GM20431 (cell line): Measurements from ENCODE around the gene ZKSCAN2.

Source experiments
- in situ Hi-C: fragments of 300-500 bp; cut with MseI, MboI; formaldehyde crosslinking; loops from one replicate; pipeline ENCODE4 v1.15.0; 2020; ENCODE audit warnings: low sequenced_read_pairs; ENCODE audit not compliant: unreplicated experiment

Gene ZKSCAN2

DNA sequence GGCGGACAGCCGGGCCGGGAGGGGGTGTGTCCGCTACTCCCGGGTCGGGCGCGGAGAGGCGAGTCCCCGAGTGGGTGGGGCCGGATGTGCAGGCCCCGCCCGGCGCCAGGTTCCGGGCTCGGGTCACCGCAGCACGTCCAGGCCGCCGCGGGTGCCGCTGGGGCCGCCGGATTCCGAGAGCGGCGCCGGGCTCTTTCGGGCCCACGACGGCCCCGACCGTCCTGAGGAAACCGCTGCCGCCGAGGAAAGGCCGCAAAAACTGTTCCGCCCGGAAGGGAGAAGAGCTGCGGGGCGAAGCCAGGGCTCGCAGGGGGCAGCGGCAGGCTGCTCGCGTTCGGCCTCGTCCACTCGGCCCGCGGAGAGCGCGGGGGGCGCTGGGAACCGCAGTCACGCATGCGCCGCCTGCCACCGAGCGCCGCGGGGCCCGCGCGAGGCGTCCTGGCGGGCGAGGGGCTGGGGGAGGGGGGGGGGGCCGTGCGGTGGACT lies at the start of gene ZKSCAN2:
ZKSCAN2 (minus strand) TSS at position 376 of the 486 bp plus-strand sequence. CDS start 718 bp downstream, outside the sequence.
- in situ Hi-C loops, result no loop called here

DNA sequence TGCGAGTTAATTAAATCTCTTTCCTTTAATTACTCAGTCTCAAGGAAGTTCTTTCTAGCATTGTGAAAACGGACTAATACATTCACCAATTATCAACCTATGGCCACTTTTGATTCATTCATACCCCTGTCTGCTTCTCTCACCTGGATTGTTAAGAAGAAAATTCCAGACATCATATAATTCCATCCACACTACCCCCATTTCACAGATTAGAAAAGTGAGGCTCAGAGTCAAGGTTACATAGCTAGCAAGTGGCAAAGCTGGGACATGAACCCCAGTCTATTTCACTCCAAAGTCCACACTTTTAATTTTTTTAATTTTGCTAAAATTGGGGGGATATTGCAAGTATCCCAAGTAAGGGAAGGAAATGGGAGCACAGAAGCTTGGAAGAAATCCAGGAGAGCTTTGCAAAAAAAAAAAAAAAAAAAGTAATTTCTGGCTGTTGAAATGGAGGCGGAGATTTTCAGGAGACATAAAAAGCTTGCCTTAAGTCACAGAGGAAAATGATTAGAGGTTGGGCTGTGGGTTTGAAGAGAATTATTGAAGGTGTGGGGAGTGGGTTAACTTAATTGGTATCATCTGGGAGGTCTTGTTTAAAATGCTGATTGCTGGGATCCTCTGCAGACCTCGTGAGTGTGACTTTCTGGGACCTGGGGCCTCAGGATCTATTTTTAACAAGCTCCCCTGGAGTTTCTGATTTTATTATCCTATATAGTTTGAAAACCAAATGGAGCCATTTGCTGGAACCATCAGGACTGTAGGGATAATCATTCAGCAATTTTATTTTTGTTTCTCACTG lies 42.3 kb upstream of the ZKSCAN2 start:
- in situ Hi-C loops, result no loop called here

DNA sequence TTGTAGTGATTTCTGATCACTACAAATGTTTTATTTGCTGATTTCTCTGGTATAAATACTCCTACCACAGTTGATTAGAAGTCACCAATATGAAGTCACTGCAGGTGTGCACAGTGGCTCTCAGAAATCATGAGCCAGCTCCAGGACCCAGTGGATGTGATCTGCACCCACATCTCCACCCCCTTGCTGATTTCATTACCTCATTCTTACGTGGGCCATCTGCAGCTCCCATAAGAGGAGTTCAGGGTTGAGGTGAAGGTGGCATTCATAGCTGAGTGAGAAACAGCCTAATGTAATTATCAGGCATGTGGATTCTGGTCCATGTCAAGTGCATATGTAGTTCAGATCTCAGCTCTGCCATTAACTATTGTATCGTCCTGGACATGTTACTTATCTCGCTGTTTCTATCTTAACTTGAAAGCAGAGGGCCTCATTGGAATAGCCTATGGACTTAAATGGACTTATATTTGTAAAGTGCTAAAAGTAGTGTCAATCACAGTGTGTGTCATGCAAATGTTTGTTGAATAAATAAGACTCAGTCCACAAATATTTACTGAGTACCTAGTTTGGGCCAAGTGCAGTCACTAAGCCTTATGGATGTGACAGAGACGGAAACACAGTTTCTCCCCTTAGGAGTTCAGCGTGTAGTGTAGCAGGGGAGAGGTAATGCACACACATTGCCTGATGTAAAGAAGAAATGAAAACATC lies 40.7 kb upstream of the ZKSCAN2 start:
- in situ Hi-C loops, result no loop called here

DNA sequence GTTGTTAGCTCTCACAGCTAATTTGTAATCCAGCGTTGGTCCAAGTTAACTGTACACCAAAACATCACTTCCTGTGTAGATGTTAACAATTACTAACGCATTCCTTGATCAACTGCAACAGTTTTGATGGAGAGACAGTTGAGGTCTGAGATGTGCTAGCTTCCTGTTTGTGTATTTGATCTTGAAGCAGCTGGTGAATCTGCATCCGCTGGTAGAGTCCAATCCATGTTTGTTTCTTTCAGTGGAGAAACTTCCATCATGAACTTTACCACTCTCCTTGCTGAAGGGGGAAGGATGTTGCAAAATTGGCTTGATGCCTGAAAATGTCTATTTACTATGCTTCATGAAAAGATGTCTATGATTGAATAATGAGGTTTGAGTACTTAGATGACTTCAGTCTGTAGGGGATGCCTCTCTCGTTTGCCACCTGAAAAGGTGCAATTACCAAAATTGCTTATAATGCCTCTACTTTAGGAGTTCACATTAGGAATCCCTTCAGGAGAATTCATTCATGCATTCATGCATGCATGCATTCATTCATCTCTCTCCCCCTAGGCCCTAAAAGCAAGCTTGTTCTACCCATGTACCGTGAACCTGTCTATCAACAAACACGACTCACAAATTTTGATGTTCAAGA lies 39.6 kb upstream of the ZKSCAN2 start:
- in situ Hi-C loops, result no loop called here

DNA sequence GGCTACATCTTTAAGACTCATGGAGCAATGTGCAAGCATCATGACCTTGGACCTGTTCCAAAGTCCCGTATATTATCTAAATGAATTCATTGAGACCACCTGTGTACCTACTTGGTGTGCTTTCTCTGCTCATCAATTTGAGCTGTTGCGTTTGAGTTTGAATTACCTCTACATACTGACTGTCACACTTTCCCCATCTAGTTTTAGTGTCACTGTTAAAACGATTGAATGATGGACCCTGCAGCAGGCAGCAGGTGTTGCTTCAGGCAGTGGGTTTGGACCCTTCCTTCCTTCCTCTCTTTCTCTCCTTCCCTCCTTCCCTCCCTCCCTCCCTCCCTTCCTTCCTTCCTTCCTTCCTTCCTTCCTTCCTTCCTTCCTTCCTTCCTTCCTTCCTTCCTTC lies 33.9 kb upstream of the ZKSCAN2 start:
- in situ Hi-C loops, result no loop called here

DNA sequence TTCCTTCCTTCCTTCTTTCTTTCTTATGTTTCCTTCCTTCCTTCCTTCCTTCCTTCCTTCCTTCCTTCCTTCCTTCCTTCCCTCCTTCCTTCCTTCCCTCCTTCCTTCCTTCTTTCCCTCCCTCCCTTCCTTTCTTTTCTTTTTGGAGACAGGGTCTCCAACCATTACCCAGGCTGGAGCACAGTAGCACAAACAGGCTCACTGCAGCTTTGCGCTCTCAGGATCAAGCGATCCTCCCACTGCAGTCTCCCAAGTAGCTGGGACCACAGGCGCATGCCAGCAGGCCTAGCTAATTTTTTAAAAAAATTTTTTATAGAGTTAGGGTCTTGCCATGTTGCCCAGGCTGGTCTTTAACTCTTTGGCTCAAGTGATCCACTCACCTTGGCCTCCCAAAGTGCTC lies 31.8 kb upstream of the ZKSCAN2 start:
- in situ Hi-C loops, result no loop called here

DNA sequence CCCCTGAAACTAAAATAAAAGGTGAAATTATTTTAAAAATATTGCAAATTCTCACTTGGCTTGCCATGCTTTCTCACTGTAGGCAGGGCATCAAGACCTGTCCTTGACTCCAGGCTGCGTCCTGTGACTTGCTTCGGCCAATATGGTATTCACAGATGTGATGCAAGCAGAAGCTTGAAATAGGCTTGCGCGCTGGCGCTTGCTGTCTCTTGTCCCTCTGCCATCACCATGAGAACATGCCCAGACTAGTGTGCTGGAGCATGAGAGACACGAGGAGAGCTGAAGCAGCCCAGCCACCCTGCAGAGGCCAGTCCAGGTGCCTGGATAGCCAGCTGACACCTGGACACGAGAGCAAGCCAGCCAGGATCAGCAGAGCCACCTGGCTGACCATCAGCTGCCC lies 21.8 kb upstream of the ZKSCAN2 start:
- in situ Hi-C loops, result no loop called here

DNA sequence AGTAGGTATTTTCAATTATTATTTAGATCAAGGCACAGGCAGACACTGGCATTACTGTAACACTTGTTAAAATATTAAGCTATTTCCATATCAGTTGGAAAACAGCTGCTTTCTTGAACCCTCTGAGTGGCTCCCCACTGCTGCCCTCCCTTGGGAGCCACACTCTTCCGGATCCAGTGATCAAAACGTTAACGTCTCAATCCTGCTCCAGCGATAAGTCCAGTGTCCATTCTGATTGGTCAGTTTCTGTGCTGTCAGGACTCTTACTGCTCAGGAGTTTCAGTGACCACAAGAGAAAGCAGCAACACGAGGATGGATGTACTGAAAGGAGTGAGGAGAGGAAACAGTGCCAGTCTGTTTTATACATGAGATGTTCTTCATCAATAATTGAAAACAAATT lies 13.8 kb upstream of the ZKSCAN2 start:
- in situ Hi-C loops, result no loop called here

DNA sequence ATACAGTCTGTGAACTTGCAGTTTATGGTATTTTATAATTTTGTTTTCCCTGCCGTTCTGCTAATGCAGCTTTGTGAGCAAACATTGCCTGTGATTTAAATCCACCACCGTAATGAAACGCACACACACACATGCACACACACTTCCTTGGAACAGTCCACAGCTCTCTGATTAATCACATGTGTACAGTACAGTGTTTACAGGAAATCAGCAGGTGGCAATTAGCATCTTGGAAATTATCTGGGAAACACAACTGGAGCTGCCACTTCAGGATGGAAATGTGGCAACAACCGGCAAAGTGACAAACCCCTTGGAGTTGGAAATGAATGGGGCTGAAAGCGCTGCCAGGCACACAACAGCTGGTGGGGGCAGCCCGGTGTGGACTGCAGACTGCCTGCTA lies 12.9 kb upstream of the ZKSCAN2 start:
- in situ Hi-C loops, result no loop called here

DNA sequence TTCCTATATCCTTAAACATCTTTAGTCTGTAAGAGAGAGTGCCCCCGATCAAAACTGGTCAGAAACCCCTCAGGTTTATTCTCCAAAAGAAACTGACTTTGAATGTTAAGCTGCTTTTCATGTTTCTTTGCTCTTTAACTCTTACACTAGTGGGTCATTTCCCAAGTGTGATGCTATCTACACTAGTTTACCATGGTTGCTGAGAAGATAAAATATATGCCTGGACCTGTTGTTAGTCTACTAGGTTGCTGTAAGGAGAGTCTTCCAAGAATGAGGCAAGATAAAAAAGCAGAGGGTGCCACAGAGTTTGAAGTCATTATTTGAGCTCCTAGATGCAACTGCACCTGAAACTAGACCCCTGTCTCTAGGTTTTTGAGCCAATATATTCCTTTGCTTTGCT lies 12.2 kb upstream of the ZKSCAN2 start:
- in situ Hi-C loops, result no loop called here

DNA sequence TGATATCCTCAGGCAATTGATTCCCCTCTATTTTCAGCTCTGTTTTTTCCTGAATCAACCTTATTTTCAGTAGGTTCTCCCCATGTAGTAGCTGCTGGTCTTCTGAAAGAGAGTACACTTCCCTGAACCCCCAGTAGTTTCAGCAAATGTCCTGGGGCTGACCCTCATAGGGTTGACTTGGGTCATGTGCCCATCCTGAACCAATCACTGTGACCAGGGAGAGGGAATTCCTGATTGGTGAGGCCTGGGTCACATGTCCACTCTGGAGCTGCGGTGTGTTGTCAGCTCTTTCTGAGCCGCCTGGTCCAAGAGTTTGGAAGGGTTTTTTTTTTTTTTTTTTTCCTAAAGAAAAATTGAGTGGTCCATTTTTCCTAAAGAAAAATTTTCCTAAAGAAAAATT lies 8.3 kb upstream of the ZKSCAN2 start:
- in situ Hi-C loops, result no loop called here

DNA sequence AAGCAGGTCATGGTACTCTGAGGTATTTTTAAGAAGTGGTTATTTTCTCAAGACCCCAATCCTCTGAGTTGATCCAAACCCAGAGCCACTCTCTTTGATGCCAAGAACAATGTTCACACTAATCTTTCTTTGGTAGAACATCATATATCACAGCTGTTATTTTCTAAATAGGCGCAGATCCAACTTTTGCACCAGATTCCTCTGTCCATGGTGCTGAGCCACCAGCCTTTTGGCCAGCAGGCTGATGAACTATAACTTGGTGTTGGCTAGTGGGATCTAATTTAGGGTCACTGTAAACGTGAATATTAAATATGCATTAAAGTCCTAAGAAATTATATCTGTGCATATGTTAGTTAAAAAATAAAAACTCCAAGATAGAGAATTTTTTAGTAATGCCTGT lies 7.0 kb upstream of the ZKSCAN2 start:
- in situ Hi-C loops, result no loop called here

DNA sequence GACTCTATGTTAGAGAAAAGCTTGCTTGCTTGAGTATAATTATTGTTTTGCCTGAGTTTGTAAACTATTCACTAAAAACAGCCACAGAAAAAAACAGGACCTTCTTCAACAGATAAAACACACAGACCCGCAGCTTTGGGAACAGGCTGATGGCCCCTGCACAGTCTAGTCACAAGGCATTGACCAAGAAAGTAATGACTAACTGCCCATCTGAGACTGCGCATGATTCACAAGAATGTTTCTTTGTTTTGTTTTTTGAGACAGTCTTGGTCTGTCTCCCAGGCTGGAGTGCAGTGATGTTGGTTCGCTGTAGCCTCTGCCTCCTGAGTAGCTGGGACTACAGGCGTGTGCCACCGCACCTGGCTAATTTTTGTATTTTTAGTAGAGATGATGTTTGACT lies 2.8 kb upstream of the ZKSCAN2 start:
- in situ Hi-C loops, result no loop called here

DNA sequence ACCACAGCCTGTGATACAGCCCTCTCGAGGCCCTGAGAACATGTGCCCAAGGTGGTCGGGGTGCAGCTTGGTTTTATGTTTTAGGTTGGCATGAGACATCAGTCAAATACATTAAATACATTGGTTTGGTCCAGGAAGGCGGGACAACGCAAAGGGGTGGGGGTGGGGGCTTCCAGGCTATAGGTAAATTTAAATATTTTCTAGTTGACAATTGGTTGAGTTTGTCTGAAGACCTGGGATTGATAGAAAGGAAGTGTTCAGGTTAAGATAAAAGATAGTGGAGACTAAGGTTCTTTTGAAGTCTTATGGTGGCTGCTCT lies 1.2 kb upstream of the ZKSCAN2 start:
- in situ Hi-C loops, result no loop called here

DNA sequence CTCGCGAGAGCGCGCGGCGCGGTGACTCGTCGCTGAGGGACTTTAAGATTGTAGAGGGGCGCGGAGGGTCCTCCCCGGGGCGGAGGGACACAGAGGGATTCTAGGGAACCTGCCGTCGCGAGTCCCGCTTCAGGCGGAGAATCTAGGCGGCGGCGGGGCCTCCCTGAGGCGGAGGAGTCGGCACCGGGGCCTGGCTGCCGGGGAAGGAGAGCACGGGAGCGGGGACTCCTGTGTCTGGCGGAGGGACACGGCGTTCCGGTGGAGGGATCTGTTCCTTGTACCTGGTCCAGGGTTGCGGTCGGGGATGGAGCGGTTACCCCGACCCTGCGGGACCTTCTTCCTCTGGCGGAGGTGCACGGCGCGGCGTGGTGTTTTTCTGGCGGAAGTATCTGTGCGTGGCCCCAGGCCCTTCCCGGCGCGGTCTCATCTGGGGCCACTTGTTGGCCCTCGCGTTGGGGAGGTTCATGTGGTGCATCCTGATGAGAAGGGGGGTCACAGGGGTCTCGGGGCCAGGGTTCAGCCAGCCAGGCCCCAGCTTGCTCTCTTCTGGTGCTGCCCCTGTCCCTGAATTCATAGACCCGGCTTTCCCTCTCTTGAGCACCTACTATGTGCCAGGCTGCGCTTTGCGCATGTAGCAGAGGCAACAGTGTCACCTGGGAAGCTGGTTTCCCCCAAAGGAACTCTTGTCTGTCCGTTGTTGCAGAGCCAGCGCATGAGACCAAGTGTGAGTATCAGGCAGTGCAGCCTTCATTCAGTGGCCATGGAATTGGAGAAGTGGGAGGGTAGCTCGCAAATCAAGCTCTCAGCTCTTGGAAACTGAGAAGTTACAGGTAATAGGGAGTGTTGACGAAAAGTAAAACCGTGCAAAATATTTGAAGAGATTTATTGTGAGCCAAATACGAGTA lies 563 bp upstream of the ZKSCAN2 start:
- in situ Hi-C loops, result no loop called here

DNA sequence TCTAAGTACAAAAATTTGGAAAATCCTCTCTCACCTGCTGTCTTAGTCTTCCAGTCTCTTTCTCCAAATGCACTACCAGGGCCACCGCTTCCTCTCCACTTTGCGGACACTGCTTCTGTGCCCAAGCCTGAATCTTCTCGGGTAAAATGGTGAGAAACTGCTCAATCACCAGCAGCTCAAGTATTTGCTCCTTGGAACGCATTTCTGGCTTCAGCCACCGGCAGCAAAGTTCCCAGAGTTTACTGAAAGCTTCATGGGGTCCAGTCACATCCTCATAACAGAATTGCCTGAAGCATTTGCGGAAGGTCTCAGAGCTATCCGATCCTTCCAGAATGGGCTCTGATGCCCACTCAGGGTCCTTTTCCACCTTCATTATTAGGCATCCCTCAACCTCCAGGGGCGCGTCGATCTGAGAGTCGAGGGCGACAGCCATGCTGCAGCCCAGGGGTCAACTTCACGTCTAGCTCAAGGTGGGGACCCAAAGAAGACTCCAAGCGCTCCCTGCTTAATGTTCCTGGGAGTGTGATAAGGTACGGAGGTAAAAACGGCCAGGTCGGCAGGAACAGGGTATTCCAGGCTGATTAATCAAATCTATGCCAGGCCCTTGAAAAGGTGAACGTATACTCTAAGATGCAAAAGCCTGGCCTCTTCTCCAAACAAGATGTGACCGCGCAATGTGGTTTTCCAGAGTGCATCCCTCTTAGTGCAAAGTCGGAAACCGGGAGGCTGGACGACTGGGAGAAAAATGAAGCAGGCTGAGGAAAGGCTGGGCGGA lies 763 bp downstream of the ZKSCAN2 start:
- in situ Hi-C loops, result no loop called here

DNA sequence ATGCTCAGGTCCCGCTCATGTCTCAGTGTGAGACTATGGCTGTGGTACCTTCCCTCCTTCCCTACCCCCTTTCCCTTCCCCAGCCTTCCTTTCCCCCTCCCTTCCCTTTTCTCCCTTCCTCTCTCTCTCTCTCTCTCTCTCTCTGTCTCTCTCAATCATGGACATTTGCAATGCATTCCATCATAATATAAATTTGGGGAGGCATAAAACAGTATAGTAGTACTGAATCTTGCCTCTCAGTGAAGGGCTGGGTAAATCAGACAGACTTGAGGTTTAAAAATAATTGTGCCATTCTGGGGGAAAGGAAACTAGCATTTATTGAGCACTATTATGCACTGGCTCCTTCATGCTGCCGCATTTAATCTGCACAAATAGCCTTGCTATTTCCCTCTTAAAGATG lies 4.3 kb downstream of the ZKSCAN2 start:
- in situ Hi-C loops, result no loop called here

DNA sequence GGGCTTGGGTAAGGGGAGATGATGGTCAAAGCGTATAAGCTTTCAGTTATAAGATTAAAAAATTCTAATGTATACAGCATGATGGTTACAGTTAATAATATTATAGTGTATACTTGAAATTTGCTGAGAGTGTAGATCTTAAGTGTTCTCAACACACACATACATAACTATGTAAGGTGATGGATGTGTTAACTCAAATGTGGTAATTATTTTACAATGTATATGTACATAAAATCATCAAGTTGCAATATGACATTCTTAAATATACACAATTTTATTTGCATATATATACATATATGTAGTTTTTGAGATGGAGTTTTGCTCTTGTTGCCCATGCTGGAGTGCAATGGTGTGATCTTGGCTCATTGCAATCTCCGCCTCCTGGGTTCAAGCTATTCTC lies 7.2 kb downstream of the ZKSCAN2 start:
- in situ Hi-C loops, result no loop called here

DNA sequence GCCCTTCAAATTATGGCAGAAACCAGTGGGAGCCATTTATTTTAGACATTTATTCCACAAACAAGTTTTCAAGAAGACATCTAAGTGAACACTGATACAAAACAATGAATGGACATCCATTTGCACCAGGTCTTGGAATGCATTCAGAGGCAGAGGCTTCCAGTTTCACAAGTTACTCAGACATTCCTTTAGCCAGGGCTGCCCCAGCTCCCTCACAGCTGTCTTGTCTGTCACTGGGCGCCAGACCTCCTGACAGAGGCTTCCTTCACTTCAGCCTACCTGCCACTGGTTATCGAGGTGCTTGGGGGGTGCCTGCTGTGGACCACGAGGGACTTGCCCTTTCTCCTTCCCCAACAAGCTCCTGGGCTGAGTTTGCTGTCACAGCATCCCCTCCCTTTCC lies 21.7 kb downstream of the ZKSCAN2 start:
- in situ Hi-C loops, result no loop called here
